Kidney epithelial cell (primary cell): ENCODE results near the gene MXD4. TPM values are rescaled to one million over a fixed set of nuclear protein-coding genes. Genes with fewer than 3 reads are reported as not detected.
"Not testable (repeated sequence)": the region's sequence is repeated elsewhere in the genome, so short reads cannot be mapped to it uniquely, and the experiment has no call there.

ENCODE experiments used
- DNase-seq: peaks from one replicate; pipeline ENCODE4 v3.0.0-alpha.2; 2010; ENCODE audit warnings: low read depth
- H3K27me3 ChIP-seq: 2 replicates; pipeline ENCODE4 v1.6.0; 2011; ENCODE audit warnings: low read length; ENCODE audit not compliant: control insufficient read depth, insufficient read depth
- H3K36me3 ChIP-seq: 2 replicates; pipeline ENCODE4 v1.5.1; 2011; ENCODE audit warnings: low read length; ENCODE audit not compliant: control insufficient read depth, insufficient read depth
- H3K4me3 ChIP-seq: 2 replicates; pipeline ENCODE4 v1.5.1; 2011; ENCODE audit warnings: low read depth, mild to moderate bottlenecking, control low read depth, low read length
- CTCF ChIP-seq: IDR thresholded peaks from 2 replicates; pipeline ENCODE4 v1.5.1; 2011; ENCODE audit warnings: mild to moderate bottlenecking, moderate library complexity, low read length, control low read depth, inconsistent platforms; ENCODE audit not compliant: insufficient read depth, poor library complexity, severe bottlenecking
- total RNA-seq: library from RNA; depleted of rRNA; stranded (reverse); fragments of >200 nt; gene quantifications from 2 replicates; pipeline ENCODE4 v1.2.3, GENCODE V29; 2015

MXD4 gene
- total RNA-seq, 1 donor from 2014 or later: 31.8 TPM

GRCh38 chr4:2280531-2281300, 18.8 kb upstream of the MXD4 start:
- no peak for DNase-seq
- no peak overlapping the region for H3K4me3 ChIP-seq
- H3K36me3 ChIP-seq: no peaks in the 10 kb centered on the region
- no peak for TF ChIP-seq CTCF
- no peaks in the 10 kb centered on the region for H3K27me3 ChIP-seq

- no peak for TF ChIP-seq CTCF
- Histone ChIP-seq H3K36me3 (no peaks in the 10 kb centered on the region), H3K4me3 (no peak overlapping the region), H3K27me3 (peaks cover 5% of the 10 kb centered on the region)
- DNase-seq: no peak
These were observed 16.0 kb upstream of the MXD4 start for GRCh38 chr4:2277956-2278355.

- no peaks in the 10 kb centered on the region for H3K36me3 ChIP-seq
- no peak for TF ChIP-seq CTCF
- H3K4me3 ChIP-seq: no peak overlapping the region
- H3K27me3 ChIP-seq: peaks cover 7% of the 10 kb centered on the region
- no peak for DNase-seq
These were observed 14.8 kb upstream of the MXD4 start for GRCh38 chr4:2276581-2277325.

GRCh38 chr4:2275546-2276251, 13.8 kb upstream of the MXD4 start:
- TF ChIP-seq CTCF: no peak
- Histone ChIP-seq H3K27me3 (peaks cover 7% of the 10 kb centered on the region), H3K36me3 (no peaks in the 10 kb centered on the region), H3K4me3 (no peak overlapping the region)
- no peak for DNase-seq

- H3K4me3 ChIP-seq, DNase-seq, H3K36me3 ChIP-seq, H3K27me3 ChIP-seq: not testable (repeated sequence)
These were observed 13.1 kb upstream of the MXD4 start for GRCh38 chr4:2275044-2275397.

GRCh38 chr4:2274320-2275043, 12.6 kb upstream of the MXD4 start:
- Histone ChIP-seq H3K27me3 (peaks cover 7% of the 10 kb centered on the region), H3K36me3 (no peaks in the 10 kb centered on the region), H3K4me3 (no peak overlapping the region)
- no peak for TF ChIP-seq CTCF
- DNase-seq: no peak
